Urinary bladder (tissue), 4 donors: ENCODE measurements around the gene CACNA2D3. TPM values are rescaled to one million over a fixed set of nuclear protein-coding genes. Genes with fewer than 3 reads are reported as not detected.

Source experiments
- DNase-seq: peaks from one replicate; pipeline ENCODE4 v3.0.0-alpha.2; 2015; ENCODE audit errors: extremely low spot score
- H3K27ac ChIP-seq: one replicate; pipeline ENCODE4 v1.5.1; 2013; ENCODE audit warnings: low read depth, mild to moderate bottlenecking, moderate library complexity
- H3K36me3 ChIP-seq: one replicate; pipeline ENCODE4 v1.6.1; 2013; ENCODE audit warnings: mild to moderate bottlenecking, moderate library complexity; ENCODE audit not compliant: insufficient read depth
- H3K4me1 ChIP-seq: one replicate; pipeline ENCODE4 v1.6.1; 2013; ENCODE audit warnings: mild to moderate bottlenecking, moderate library complexity; ENCODE audit not compliant: insufficient read depth
- H3K4me3 ChIP-seq: one replicate; pipeline ENCODE4 v1.5.1; 2013; ENCODE audit warnings: low read depth, low read length
- WGBS: extraction: QIAGEN DNeasy Blood & Tissue Kit; methylation state at CpG from one replicate; pipeline ENCODE4 v1.1.7; 2013; 5-methylcytosine and 5-hydroxymethylcytosine counted together
- polyA plus RNA-seq: library from polyadenylated mRNA; stranded (reverse); fragments of 200-250 nt; gene quantifications from one replicate; pipeline ENCODE4 v1.2.3, GENCODE V29; 2013
- total RNA-seq: library from RNA; depleted of rRNA; stranded (reverse); fragments of >200 nt; gene quantifications from one replicate; pipeline ENCODE4 v1.2.3, GENCODE V29; 2014
- donor health status: healthy with polysubstance abuse.
- donor health status: healthy.

CACNA2D3 gene
- total and polyA plus RNA-seq, 2 donors = 0.57 to 1.7 TPM

- 84% methylated on average over 3 of the region's 3 CpGs for WGBS
- H3K36me3 ChIP-seq = no peaks in the 10 kb centered on the region
- no peak overlapping the region for H3K27ac ChIP-seq
- H3K4me3 ChIP-seq = no peak overlapping the region
- H3K4me1 ChIP-seq = no peaks in the 10 kb centered on the region
- DNase-seq = no peak
Observed at GRCh38 chr3:54567949-54568348, 445.6 kb downstream of the CACNA2D3 start.

DNA sequence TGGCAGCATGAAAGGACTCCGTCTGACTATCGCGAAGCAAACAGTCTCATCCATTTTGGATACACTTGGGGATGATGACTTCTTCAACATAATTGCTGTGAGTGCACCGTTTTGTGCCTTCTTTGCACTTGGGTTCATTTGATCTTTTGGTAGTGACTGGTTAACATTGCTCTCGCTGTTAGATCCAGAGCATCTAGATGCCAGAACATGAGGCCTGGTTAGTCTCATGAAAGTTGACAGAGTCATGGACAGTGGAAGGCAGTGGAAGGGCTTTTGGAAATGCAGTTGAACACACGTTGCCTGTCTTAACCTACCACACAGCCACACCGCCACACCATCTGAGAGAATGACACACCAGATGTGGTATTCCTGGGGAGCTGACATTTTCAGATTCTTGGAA is 447.7 kb downstream of the CACNA2D3 start:
- no peak overlapping the region for H3K27ac ChIP-seq
- no peaks in the 10 kb centered on the region for H3K4me1 ChIP-seq
- no peak for DNase-seq
- 82% methylated on average over 7 of the region's 7 CpGs for WGBS
- H3K4me3 ChIP-seq = no peak overlapping the region
- no peaks in the 10 kb centered on the region for H3K36me3 ChIP-seq

GRCh38 chr3:54572197-54572895 is 450.0 kb downstream of the CACNA2D3 start:
- WGBS = 92% methylated on average over 5 of the region's 5 CpGs
- Histone ChIP-seq H3K36me3 (no peaks in the 10 kb centered on the region), H3K4me3 (no peak overlapping the region), H3K4me1 (no peaks in the 10 kb centered on the region), H3K27ac (no peak overlapping the region)
- no peak for DNase-seq

DNA sequence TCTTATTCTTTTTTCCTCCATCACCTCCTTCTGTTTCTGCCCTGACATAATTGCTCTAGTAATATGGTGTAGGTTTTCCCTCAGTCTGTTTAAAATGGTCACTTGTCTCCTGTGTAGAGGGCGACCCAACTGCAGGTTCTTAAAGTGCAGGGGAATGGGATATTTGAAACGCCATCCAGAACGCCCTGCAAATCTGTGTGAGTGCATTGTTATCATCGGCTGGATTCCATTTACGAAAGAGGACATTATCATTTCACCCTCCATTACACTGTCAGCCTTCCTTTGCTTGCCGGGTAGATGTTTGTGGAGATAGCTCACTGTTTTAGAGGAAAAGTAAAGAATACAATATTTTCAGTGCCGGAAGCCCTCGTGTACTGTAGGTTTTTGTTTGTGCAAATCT is 451.5 kb downstream of the CACNA2D3 start:
- WGBS = 34% methylated on average over 8 of the region's 8 CpGs
- H3K36me3 ChIP-seq = no peaks in the 10 kb centered on the region
- H3K4me3 ChIP-seq = no peak overlapping the region
- no peak for DNase-seq
- H3K4me1 ChIP-seq = no peaks in the 10 kb centered on the region
- H3K27ac ChIP-seq = no peak overlapping the region

DNA sequence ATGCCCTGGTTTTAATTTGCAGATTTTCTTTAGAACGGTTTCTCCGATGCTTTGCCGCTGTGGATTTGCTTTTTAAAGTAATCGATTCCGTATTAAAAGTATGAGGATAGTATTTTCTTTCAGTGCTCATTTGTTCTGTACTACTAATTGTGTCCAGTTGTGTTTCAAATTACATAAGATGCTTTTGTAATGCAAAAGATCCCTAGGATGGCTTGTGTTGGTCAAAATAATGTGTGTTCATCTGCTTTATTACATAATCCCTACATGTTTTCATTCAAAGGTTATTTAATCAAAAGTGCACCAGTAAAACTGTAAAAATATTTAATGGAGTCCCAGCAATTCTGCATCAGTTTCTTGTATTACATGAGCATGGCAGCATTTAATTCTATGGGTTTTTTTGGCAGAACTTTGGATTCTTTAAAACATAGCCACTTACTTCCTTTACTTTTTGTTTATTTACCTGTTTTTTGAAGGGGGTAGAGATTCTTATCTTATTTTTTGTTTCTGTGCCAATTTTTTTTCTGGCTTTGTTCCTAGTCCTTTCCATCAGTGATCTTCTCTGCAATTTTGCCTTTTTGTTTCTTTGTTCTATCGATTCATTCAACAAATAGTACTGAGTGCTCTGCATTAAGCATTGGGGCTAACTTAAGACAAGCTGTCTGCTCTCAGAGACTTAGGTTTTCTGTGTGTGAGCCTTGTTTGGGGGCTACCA is 452.7 kb downstream of the CACNA2D3 start:
- no peak overlapping the region for H3K27ac ChIP-seq
- H3K36me3 ChIP-seq = no peaks in the 10 kb centered on the region
- DNase-seq = no peak
- H3K4me1 ChIP-seq = no peaks in the 10 kb centered on the region
- WGBS = 84% methylated on average over 6 of the region's 6 CpGs
- no peak overlapping the region for H3K4me3 ChIP-seq

- WGBS = 44% methylated on average over 3 of the region's 3 CpGs
- H3K27ac ChIP-seq = no peak overlapping the region
- H3K4me1 ChIP-seq = no peaks in the 10 kb centered on the region
- no peaks in the 10 kb centered on the region for H3K36me3 ChIP-seq
- H3K4me3 ChIP-seq = no peak overlapping the region
- DNase-seq = no peak
Observed at GRCh38 chr3:54575618-54575960, 453.2 kb downstream of the CACNA2D3 start.

GRCh38 chr3:54577313-54577712 is 455.0 kb downstream of the CACNA2D3 start:
- 96% methylated on average over 3 of the region's 3 CpGs for WGBS
- Histone ChIP-seq H3K4me3 (no peak overlapping the region), H3K36me3 (no peaks in the 10 kb centered on the region), H3K27ac (no peak overlapping the region), H3K4me1 (no peaks in the 10 kb centered on the region)
- DNase-seq = no peak

- 83% methylated on average over 7 of the region's 7 CpGs for WGBS
- DNase-seq = no peak
- no peaks in the 10 kb centered on the region for H3K4me1 ChIP-seq
- H3K4me3 ChIP-seq = no peak overlapping the region
- H3K36me3 ChIP-seq = no peaks in the 10 kb centered on the region
- no peak overlapping the region for H3K27ac ChIP-seq
Observed at GRCh38 chr3:54578417-54578816, 456.1 kb downstream of the CACNA2D3 start.

DNA sequence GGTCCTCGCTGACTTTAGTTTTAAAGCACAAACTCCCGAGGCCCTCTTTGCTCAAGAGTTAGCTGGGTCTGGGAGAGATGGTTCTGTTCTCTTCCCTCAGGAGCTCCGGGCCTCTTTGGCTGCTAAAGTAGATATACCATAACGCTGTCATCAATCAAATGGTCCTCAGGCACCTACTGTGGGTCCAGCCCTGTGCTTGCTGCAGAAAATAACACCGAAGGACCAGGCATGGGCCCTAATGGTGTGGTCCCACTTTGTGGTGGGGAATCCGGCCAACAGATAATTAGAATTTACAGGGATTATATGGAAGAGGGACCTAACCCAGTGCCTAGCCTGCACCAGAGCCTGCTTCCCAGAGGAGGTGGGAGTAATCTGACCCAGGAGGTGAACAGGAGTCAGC is 458.1 kb downstream of the CACNA2D3 start:
- WGBS = 83% methylated on average over 6 of the region's 6 CpGs
- Histone ChIP-seq H3K36me3 (no peaks in the 10 kb centered on the region), H3K4me1 (no peaks in the 10 kb centered on the region), H3K4me3 (no peak overlapping the region), H3K27ac (no peak overlapping the region)
- DNase-seq = no peak

DNA sequence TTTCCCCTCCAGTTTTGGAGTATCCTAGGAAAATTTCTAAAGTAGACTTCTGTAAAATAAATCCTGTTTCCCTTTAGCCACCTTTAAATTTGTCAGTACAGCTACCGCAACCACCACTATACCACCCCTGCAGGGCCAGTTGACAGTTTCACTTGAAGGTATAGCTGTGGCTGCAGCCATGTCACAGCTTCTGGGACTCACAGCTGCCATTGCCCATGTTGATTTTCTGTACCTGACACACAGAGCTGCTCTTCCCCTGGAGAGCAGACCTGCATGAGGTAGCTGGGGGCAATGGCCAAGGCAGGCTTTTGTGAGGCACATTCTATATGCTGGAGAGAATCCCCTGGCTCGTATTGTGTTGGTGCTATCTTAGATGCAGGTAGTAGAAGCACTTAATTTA is 460.1 kb downstream of the CACNA2D3 start:
- 83% methylated on average over 2 of the region's 2 CpGs for WGBS
- DNase-seq = no peak
- Histone ChIP-seq H3K4me3 (no peak overlapping the region), H3K27ac (no peak overlapping the region), H3K36me3 (no peaks in the 10 kb centered on the region), H3K4me1 (no peaks in the 10 kb centered on the region)

DNA sequence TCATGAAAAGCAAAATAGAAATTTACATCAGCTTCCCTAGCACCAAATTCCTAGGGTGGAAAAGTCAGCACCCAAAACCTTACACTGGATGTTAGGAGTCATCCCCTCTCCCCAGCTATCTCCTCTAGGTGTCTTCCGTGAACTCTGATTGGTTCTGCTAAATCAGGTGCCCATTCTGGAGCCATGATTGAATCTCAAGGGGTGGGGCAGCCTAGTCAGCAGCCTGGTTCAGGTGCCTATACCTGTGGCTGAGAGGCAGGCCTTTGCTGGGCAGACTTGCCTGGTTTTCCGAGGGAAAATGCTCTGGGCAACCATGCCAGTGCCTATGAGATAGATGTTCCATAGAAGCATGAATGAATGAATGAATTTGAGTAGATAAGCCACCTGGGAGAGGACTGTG is 468.8 kb downstream of the CACNA2D3 start:
- no peaks in the 10 kb centered on the region for H3K4me1 ChIP-seq
- DNase-seq = no peak
- no peak overlapping the region for H3K4me3 ChIP-seq
- no peaks in the 10 kb centered on the region for H3K36me3 ChIP-seq
- 90% methylated on average over 2 of the region's 2 CpGs for WGBS
- no peak overlapping the region for H3K27ac ChIP-seq

GRCh38 chr3:54593653-54594052 is 471.3 kb downstream of the CACNA2D3 start:
- Histone ChIP-seq H3K4me3 (no peak overlapping the region), H3K36me3 (no peaks in the 10 kb centered on the region), H3K4me1 (no peaks in the 10 kb centered on the region), H3K27ac (no peak overlapping the region)
- DNase-seq = no peak
- 63% methylated on average over 2 of the region's 2 CpGs for WGBS

GRCh38 chr3:54596087-54596486 is 473.7 kb downstream of the CACNA2D3 start:
- no peak for DNase-seq
- WGBS = 81% methylated on average over 4 of the region's 4 CpGs
- Histone ChIP-seq H3K27ac (no peak overlapping the region), H3K4me1 (no peaks in the 10 kb centered on the region), H3K4me3 (no peak overlapping the region), H3K36me3 (no peaks in the 10 kb centered on the region)

DNA sequence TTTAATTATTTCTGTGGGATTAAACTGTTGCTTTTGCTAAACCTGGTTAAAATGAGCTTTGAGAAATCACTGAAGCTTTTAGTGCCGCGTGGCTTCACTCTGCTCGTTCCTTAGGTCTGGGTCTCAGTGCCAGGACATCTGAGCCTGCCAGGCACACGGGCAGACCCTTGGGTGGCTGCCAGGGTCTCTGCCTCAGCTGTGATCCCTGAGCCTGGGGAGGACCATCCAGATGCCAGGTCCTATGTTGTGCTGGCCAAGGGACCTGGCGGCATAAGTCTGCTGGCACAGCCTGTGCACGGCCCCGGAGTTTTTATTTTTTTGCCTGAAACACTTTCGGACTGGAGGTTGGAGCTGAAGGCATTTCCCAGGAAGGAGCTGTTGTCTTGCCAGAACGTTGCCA is 477.4 kb downstream of the CACNA2D3 start:
- H3K4me1 ChIP-seq = no peaks in the 10 kb centered on the region
- H3K4me3 ChIP-seq = no peak overlapping the region
- 57% methylated on average over 9 of the region's 9 CpGs for WGBS
- H3K27ac ChIP-seq = no peak overlapping the region
- no peaks in the 10 kb centered on the region for H3K36me3 ChIP-seq
- no peak for DNase-seq
